PC-9 (cell line): Measurements from ENCODE around the gene ZRANB1.

ENCODE experiments used
- CTCF ChIP-seq: fragments of 200-600 bp; sonication (generic); conservative IDR thresholded peaks from 2 replicates; pipeline ENCODE4 v1.6.1; 2017; ENCODE audit warnings: mixed run types, antibody characterized with exemption, mild to moderate bottlenecking, moderate library complexity
- EZH2 ChIP-seq: fragments of 200-600 bp; sonication (generic); IDR thresholded peaks from 2 replicates; pipeline ENCODE4 v1.8.0; 2017; ENCODE audit warnings: antibody characterized with exemption, low read depth

DNA sequence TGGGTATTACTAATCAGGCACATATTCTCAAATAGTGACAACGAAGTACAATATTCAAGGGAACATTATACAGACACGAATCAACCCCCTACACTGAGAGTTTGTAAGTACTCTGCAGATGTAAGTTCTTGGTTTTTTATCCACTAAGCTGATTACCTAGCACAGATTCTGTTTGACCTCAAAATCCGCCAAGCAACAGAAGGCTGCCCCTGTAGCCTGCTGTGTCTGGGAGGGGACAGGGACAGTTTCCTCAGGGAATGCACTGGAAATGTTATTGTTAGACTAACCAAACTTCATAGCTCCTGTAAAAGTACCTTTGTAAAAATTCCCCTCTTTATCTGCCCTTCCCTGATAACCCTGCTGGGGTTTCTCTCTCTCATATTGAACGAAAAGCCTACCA is 45.2 kb upstream of the ZRANB1 start:
- TF ChIP-seq EZH2 (no peak), CTCF (no peak)
